OCI-LY1 (cell line): Measurements from ENCODE around the gene TTF2.

ENCODE experiments used
- CTCF ChIP-seq: fragments of 200-600 bp; sonication (generic), shearing (Covaris generic); IDR thresholded peaks from 2 replicates; pipeline ENCODE4 v1.5.1; 2017; ENCODE audit warnings: mild to moderate bottlenecking, antibody characterized with exemption, low read length, moderate library complexity, mixed read lengths
- EZH2 ChIP-seq: fragments of 200-600 bp; sonication (generic), shearing (Covaris generic); IDR thresholded peaks from 2 replicates; pipeline ENCODE4 v1.8.0; 2017; ENCODE audit warnings: borderline replicate concordance, mixed run types, mild to moderate bottlenecking, antibody characterized with exemption, low read length, moderate library complexity, mixed read lengths

- TF ChIP-seq CTCF (no peak), EZH2 (no peak)
These were observed 19.6 kb downstream of the TTF2 start for GRCh38 chr1:117079737-117080136.
